ENCODE data around the gene PARD6B. TPM values are rescaled to one million over a fixed set of nuclear protein-coding genes. Genes with fewer than 3 reads are reported as not detected.

Gene PARD6B
- total and polyA plus RNA-seq, 8 donors = 3.1 to 17.8 (median 10.6) TPM

- Histone ChIP-seq H3K27ac (peak overlapping the region in 1 of 4 donors; percentile 86), H3K9me3 (no peaks in the 10 kb centered on the region), H3K36me3 (no peaks in the 10 kb centered on the region), H3K27me3 (no peaks in the 10 kb centered on the region), H3K4me3 (no peak overlapping the region), H3K4me1 (peaks cover 17 to 27% (median 22%) of the 10 kb centered on the region in 3 donors)
- DNase-seq (peak in 2 of 6 donors; percentile 14 to 30), FAIRE-seq (no peak), ATAC-seq (no peak)
- intact Hi-C loops (cut with DNase I) = no loop called here
- TF ChIP-seq CTCF (IDR thresholded peaks at IDR 0.05) = no peak
- WGBS, 2 donors = 90 to 97% methylated on average over 7 of the region's 7 CpGs
Measured at GRCh38 chr20:50724112-50724725, 7.2 kb upstream of the PARD6B start.

GRCh38 chr20:50724851-50725723 lies 6.3 kb upstream of the PARD6B start:
- Histone ChIP-seq H3K36me3 (no peaks in the 10 kb centered on the region), H3K9me3 (no peaks in the 10 kb centered on the region), H3K4me1 (peaks cover 25 to 36% (median 31%) of the 10 kb centered on the region in 3 donors), H3K27ac (peak overlapping the region in 2 of 4 donors; percentile 33 to 86), H3K27me3 (no peaks in the 10 kb centered on the region), H3K4me3 (no peak overlapping the region)
- peak in 3 of 4 donors; percentile 4 to 30 (median 28) for ATAC-seq
- DNase-seq = peak in 3 of 6 donors; percentile 36 to 52 (median 41)
- WGBS, 2 donors = 68 to 70% methylated on average over 14 of the region's 14 CpGs
- intact Hi-C loops (cut with DNase I) = no loop called here
- no peak for TF ChIP-seq CTCF (IDR thresholded peaks at IDR 0.05)
- FAIRE-seq = no peak

- intact Hi-C loops (cut with DNase I) = no loop called here
- WGBS, 2 donors = 80 to 84% methylated on average over 10 of the region's 10 CpGs
- H3K27me3 ChIP-seq = no peaks in the 10 kb centered on the region
- FAIRE-seq (no peak), ATAC-seq (no peak), DNase-seq (no peak)
- H3K36me3 ChIP-seq = no peaks in the 10 kb centered on the region
- no peak overlapping the region for H3K4me3 ChIP-seq
- peak overlapping the region in 2 of 4 donors; percentile 33 to 86 for H3K27ac ChIP-seq
- H3K4me1 ChIP-seq = peaks cover 29 to 41% (median 33%) of the 10 kb centered on the region in 3 donors
- no peaks in the 10 kb centered on the region for H3K9me3 ChIP-seq
- TF ChIP-seq CTCF (IDR thresholded peaks at IDR 0.05) = no peak
Measured at GRCh38 chr20:50725724-50726005, 5.7 kb upstream of the PARD6B start.

- Histone ChIP-seq H3K36me3 (no peaks in the 10 kb centered on the region), H3K4me3 (no peak overlapping the region), H3K27me3 (no peaks in the 10 kb centered on the region), H3K27ac (peak overlapping the region; percentile 43 to 89 (median 72)), H3K4me1 (peaks cover 29 to 41% (median 33%) of the 10 kb centered on the region in 3 donors), H3K9me3 (no peaks in the 10 kb centered on the region)
- WGBS, 2 donors = 62 to 63% methylated on average over 4 of the region's 4 CpGs
- FAIRE-seq (no peak), ATAC-seq (no peak), DNase-seq (no peak)
- intact Hi-C loops (cut with DNase I) = no loop called here
- TF ChIP-seq CTCF (IDR thresholded peaks at IDR 0.05) = no peak
Measured at GRCh38 chr20:50726955-50727791, 4.2 kb upstream of the PARD6B start.
